ENCODE measurements around the gene WDR19.
"Not testable (repeated sequence)": the region's sequence is repeated elsewhere in the genome, so short reads cannot be mapped to it uniquely, and the experiment has no call there.

Gene WDR19

GRCh38 chr4:39256436-39256835 is 74.1 kb downstream of the WDR19 start:
- Histone ChIP-seq H3K36me3 (ENCODE audit: control insufficient read depth, insufficient read depth, low read length) (no peaks in the 10 kb centered on the region), H3K27me3 (replicated peaks; ENCODE audit: control insufficient read depth, insufficient read depth, low read length, poor library complexity, severe bottlenecking) (no peaks in the 10 kb centered on the region), H3K4me3 (ENCODE audit: insufficient read depth, low read depth, low read length, poor library complexity, severe bottlenecking) (no peak overlapping the region), H3K9me3 (ENCODE audit: control insufficient read depth, low read length) (no peaks in the 10 kb centered on the region), H3K4me1 (ENCODE audit: control insufficient read depth, insufficient read depth, low read length, poor library complexity, severe bottlenecking) (no peaks in the 10 kb centered on the region), H3K27ac (ENCODE audit: insufficient read depth, low read length, poor library complexity, severe bottlenecking) (no peak overlapping the region)
- no peak for DNase-seq

GRCh38 chr4:39259571-39260330 is 77.4 kb downstream of the WDR19 start:
- no peaks in the 10 kb centered on the region for H3K36me3 ChIP-seq (ENCODE audit: control insufficient read depth, insufficient read depth, low read length)
- no peaks in the 10 kb centered on the region for H3K27me3 ChIP-seq (replicated peaks; ENCODE audit: control insufficient read depth, insufficient read depth, low read length, poor library complexity, severe bottlenecking)
- no peak overlapping the region for H3K27ac ChIP-seq (ENCODE audit: insufficient read depth, low read length, poor library complexity, severe bottlenecking)
- no peaks in the 10 kb centered on the region for H3K4me1 ChIP-seq (ENCODE audit: control insufficient read depth, insufficient read depth, low read length, poor library complexity, severe bottlenecking)
- H3K4me3 ChIP-seq (ENCODE audit: insufficient read depth, low read depth, low read length, poor library complexity, severe bottlenecking): no peak overlapping the region
- DNase-seq: no peak
- H3K9me3 ChIP-seq (ENCODE audit: control insufficient read depth, low read length): no peaks in the 10 kb centered on the region

GRCh38 chr4:39263895-39264294 is 81.6 kb downstream of the WDR19 start:
- Histone ChIP-seq H3K27me3 (replicated peaks; ENCODE audit: control insufficient read depth, insufficient read depth, low read length, poor library complexity, severe bottlenecking) (no peaks in the 10 kb centered on the region), H3K4me3 (ENCODE audit: insufficient read depth, low read depth, low read length, poor library complexity, severe bottlenecking) (no peak overlapping the region), H3K36me3 (ENCODE audit: control insufficient read depth, insufficient read depth, low read length) (no peaks in the 10 kb centered on the region), H3K4me1 (ENCODE audit: control insufficient read depth, insufficient read depth, low read length, poor library complexity, severe bottlenecking) (no peaks in the 10 kb centered on the region), H3K9me3 (ENCODE audit: control insufficient read depth, low read length) (no peaks in the 10 kb centered on the region), H3K27ac (ENCODE audit: insufficient read depth, low read length, poor library complexity, severe bottlenecking) (no peak overlapping the region)
- DNase-seq: no peak

- H3K4me1 ChIP-seq (ENCODE audit: control insufficient read depth, insufficient read depth, low read length, poor library complexity, severe bottlenecking): no peaks in the 10 kb centered on the region
- H3K36me3 ChIP-seq (ENCODE audit: control insufficient read depth, insufficient read depth, low read length): peaks cover 11% of the 10 kb centered on the region
- DNase-seq: no peak
- H3K27ac ChIP-seq (ENCODE audit: insufficient read depth, low read length, poor library complexity, severe bottlenecking): no peak overlapping the region
- no peaks in the 10 kb centered on the region for H3K27me3 ChIP-seq (replicated peaks; ENCODE audit: control insufficient read depth, insufficient read depth, low read length, poor library complexity, severe bottlenecking)
- H3K9me3 ChIP-seq (ENCODE audit: control insufficient read depth, low read length): no peaks in the 10 kb centered on the region
- no peak overlapping the region for H3K4me3 ChIP-seq (ENCODE audit: insufficient read depth, low read depth, low read length, poor library complexity, severe bottlenecking)
Observed at GRCh38 chr4:39274503-39274902, 92.2 kb downstream of the WDR19 start.

- not testable (repeated sequence) for H3K9me3 ChIP-seq (ENCODE audit: control insufficient read depth, low read length); H3K27me3 ChIP-seq (replicated peaks; ENCODE audit: control insufficient read depth, insufficient read depth, low read length, poor library complexity, severe bottlenecking); H3K27ac ChIP-seq (ENCODE audit: insufficient read depth, low read length, poor library complexity, severe bottlenecking); DNase-seq; H3K4me3 ChIP-seq (ENCODE audit: insufficient read depth, low read depth, low read length, poor library complexity, severe bottlenecking); H3K4me1 ChIP-seq (ENCODE audit: control insufficient read depth, insufficient read depth, low read length, poor library complexity, severe bottlenecking)
- peaks cover 10% of the 10 kb centered on the region for H3K36me3 ChIP-seq (ENCODE audit: control insufficient read depth, insufficient read depth, low read length)
Observed at GRCh38 chr4:39277661-39278060, 95.3 kb downstream of the WDR19 start.

GRCh38 chr4:39278476-39278875 is 96.1 kb downstream of the WDR19 start:
- DNase-seq: no peak
- H3K4me3 ChIP-seq (ENCODE audit: insufficient read depth, low read depth, low read length, poor library complexity, severe bottlenecking): no peak overlapping the region
- H3K9me3 ChIP-seq (ENCODE audit: control insufficient read depth, low read length): no peaks in the 10 kb centered on the region
- H3K4me1 ChIP-seq (ENCODE audit: control insufficient read depth, insufficient read depth, low read length, poor library complexity, severe bottlenecking): no peaks in the 10 kb centered on the region
- H3K27me3 ChIP-seq (replicated peaks; ENCODE audit: control insufficient read depth, insufficient read depth, low read length, poor library complexity, severe bottlenecking): no peaks in the 10 kb centered on the region
- H3K27ac ChIP-seq (ENCODE audit: insufficient read depth, low read length, poor library complexity, severe bottlenecking): no peak overlapping the region
- H3K36me3 ChIP-seq (ENCODE audit: control insufficient read depth, insufficient read depth, low read length): peaks cover 2% of the 10 kb centered on the region

GRCh38 chr4:39279416-39279815 is 97.1 kb downstream of the WDR19 start:
- H3K27ac ChIP-seq (ENCODE audit: insufficient read depth, low read length, poor library complexity, severe bottlenecking): no peak overlapping the region
- H3K4me1 ChIP-seq (ENCODE audit: control insufficient read depth, insufficient read depth, low read length, poor library complexity, severe bottlenecking): no peaks in the 10 kb centered on the region
- no peak overlapping the region for H3K4me3 ChIP-seq (ENCODE audit: insufficient read depth, low read depth, low read length, poor library complexity, severe bottlenecking)
- no peaks in the 10 kb centered on the region for H3K27me3 ChIP-seq (replicated peaks; ENCODE audit: control insufficient read depth, insufficient read depth, low read length, poor library complexity, severe bottlenecking)
- no peaks in the 10 kb centered on the region for H3K36me3 ChIP-seq (ENCODE audit: control insufficient read depth, insufficient read depth, low read length)
- no peaks in the 10 kb centered on the region for H3K9me3 ChIP-seq (ENCODE audit: control insufficient read depth, low read length)
- no peak for DNase-seq

GRCh38 chr4:39280770-39281169 is 98.4 kb downstream of the WDR19 start:
- no peak overlapping the region for H3K4me3 ChIP-seq (ENCODE audit: insufficient read depth, low read depth, low read length, poor library complexity, severe bottlenecking)
- H3K9me3 ChIP-seq (ENCODE audit: control insufficient read depth, low read length): no peaks in the 10 kb centered on the region
- no peaks in the 10 kb centered on the region for H3K36me3 ChIP-seq (ENCODE audit: control insufficient read depth, insufficient read depth, low read length)

GRCh38 chr4:39285111-39285795 is 102.9 kb downstream of the WDR19 start:
- Histone ChIP-seq H3K4me3 (ENCODE audit: insufficient read depth, low read depth, low read length, poor library complexity, severe bottlenecking) (no peak overlapping the region), H3K4me1 (ENCODE audit: control insufficient read depth, insufficient read depth, low read length, poor library complexity, severe bottlenecking) (no peaks in the 10 kb centered on the region), H3K27me3 (replicated peaks; ENCODE audit: control insufficient read depth, insufficient read depth, low read length, poor library complexity, severe bottlenecking) (no peaks in the 10 kb centered on the region), H3K36me3 (ENCODE audit: control insufficient read depth, insufficient read depth, low read length) (peaks cover 28% of the 10 kb centered on the region), H3K9me3 (ENCODE audit: control insufficient read depth, low read length) (no peaks in the 10 kb centered on the region), H3K27ac (ENCODE audit: insufficient read depth, low read length, poor library complexity, severe bottlenecking) (no peak overlapping the region)
- no peak for DNase-seq

More at GRCh38 chr4:39280770-39281169, 98.4 kb downstream of the WDR19 start:
- Histone ChIP-seq H3K27me3 (replicated peaks; ENCODE audit: control insufficient read depth, insufficient read depth, low read length, poor library complexity, severe bottlenecking) (no peaks in the 10 kb centered on the region), H3K27ac (ENCODE audit: insufficient read depth, low read length, poor library complexity, severe bottlenecking) (no peak overlapping the region), H3K4me1 (ENCODE audit: control insufficient read depth, insufficient read depth, low read length, poor library complexity, severe bottlenecking) (no peaks in the 10 kb centered on the region)
- no peak for DNase-seq

- no peak for DNase-seq
- H3K27me3 ChIP-seq (replicated peaks; ENCODE audit: control insufficient read depth, insufficient read depth, low read length, poor library complexity, severe bottlenecking): no peaks in the 10 kb centered on the region
- no peak overlapping the region for H3K4me3 ChIP-seq (ENCODE audit: insufficient read depth, low read depth, low read length, poor library complexity, severe bottlenecking)
- no peaks in the 10 kb centered on the region for H3K9me3 ChIP-seq (ENCODE audit: control insufficient read depth, low read length)
- no peak overlapping the region for H3K27ac ChIP-seq (ENCODE audit: insufficient read depth, low read length, poor library complexity, severe bottlenecking)
- H3K36me3 ChIP-seq (ENCODE audit: control insufficient read depth, insufficient read depth, low read length): peaks cover 32% of the 10 kb centered on the region
- H3K4me1 ChIP-seq (ENCODE audit: control insufficient read depth, insufficient read depth, low read length, poor library complexity, severe bottlenecking): no peaks in the 10 kb centered on the region
Observed at GRCh38 chr4:39285853-39286252, 103.5 kb downstream of the WDR19 start.

Data from effector memory CD4-positive, alpha-beta T cell (primary cell).